OCI-LY1 (cell line): ENCODE data around the gene LNPK.

Source experiments
- CTCF ChIP-seq: fragments of 200-600 bp; sonication (generic), shearing (Covaris generic); IDR thresholded peaks from 2 replicates; pipeline ENCODE4 v1.5.1; 2017; ENCODE audit warnings: mild to moderate bottlenecking, antibody characterized with exemption, low read length, moderate library complexity, mixed read lengths
- EZH2 ChIP-seq: fragments of 200-600 bp; sonication (generic), shearing (Covaris generic); IDR thresholded peaks from 2 replicates; pipeline ENCODE4 v1.8.0; 2017; ENCODE audit warnings: borderline replicate concordance, mixed run types, mild to moderate bottlenecking, antibody characterized with exemption, low read length, moderate library complexity, mixed read lengths

GRCh38 chr2:175950512-175950911 is 51.6 kb downstream of the LNPK start:
- no peak for TF ChIP-seq CTCF
- no peak for TF ChIP-seq EZH2
